DOHH2 (cell line): Measurements from ENCODE around the gene JPH2.

Experiments
- CTCF ChIP-seq: fragments of 200-600 bp; sonication (generic); IDR thresholded peaks from one replicate; pipeline ENCODE4 v1.5.1; 2014; ENCODE audit warnings: antibody characterized with exemption, mild to moderate bottlenecking, low read depth, low read length; ENCODE audit not compliant: poor library complexity, severe bottlenecking
- EZH2phosphoT487 ChIP-seq: fragments of 200-600 bp; sonication (generic); IDR thresholded peaks from 2 replicates; pipeline ENCODE4 v1.6.1; 2017; ENCODE audit warnings: borderline replicate concordance, mild to moderate bottlenecking, antibody characterized with exemption, low read length, moderate library complexity, mixed read lengths

- TF ChIP-seq CTCF: no peak
- no peak for TF ChIP-seq EZH2phosphoT487
Observed at GRCh38 chr20:44133424-44133823, 53.6 kb downstream of the JPH2 start.
